ENCODE data around the gene DNAH3.
"Not testable (repeated sequence)": the region's sequence is repeated elsewhere in the genome, so short reads cannot be mapped to it uniquely, and the experiment has no call there.

The DNAH3 gene

DNA sequence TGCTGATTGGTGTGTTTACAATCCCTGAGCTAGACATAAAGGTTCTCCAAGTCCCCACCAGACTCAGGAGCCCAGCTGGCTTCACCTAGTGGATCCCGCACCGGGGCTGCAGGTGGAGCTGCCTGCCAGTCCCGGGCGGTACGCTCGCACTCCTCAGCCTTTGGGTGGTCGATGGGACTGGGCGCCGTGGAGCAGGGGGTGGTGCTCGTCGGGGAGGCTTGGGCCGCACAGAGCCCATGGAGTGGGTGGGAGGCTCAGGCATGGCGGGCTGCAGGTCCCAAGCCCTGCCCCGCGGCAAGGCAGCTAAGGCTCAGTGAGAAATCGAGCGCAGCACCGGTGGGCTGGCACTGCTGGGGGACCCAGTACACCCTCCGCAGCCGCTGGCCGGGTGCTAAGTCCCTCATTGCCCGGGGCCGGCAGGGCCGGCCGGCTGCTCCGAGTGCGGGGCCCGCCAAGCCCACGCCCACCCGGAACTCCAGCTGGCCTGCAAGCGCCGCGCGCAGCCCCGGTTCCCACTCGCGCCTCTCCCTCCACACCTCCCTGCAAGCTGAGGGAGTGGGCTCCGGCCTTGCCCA is 161.1 kb downstream of the DNAH3 start:
- DNase-seq: not testable (repeated sequence)

DNA sequence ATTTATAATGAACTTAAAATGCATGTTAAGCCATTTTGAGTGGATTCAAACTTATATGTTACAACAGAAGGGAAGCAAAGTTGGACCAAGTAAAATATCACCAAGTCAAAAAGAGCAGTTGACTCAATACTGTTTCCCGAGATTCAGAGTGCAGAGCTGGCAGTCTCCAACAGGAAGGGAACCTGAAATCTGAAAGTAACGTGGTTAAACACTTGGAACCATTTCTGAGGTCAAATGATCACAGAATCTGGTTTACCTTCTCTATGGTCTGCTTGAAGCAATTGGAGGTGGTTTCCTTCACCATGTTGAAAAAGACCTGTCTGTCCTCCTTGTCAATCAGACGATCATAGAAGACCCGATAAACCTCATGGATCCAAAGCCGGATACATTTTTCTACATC is 163.6 kb downstream of the DNAH3 start:
- no peak for DNase-seq

DNA sequence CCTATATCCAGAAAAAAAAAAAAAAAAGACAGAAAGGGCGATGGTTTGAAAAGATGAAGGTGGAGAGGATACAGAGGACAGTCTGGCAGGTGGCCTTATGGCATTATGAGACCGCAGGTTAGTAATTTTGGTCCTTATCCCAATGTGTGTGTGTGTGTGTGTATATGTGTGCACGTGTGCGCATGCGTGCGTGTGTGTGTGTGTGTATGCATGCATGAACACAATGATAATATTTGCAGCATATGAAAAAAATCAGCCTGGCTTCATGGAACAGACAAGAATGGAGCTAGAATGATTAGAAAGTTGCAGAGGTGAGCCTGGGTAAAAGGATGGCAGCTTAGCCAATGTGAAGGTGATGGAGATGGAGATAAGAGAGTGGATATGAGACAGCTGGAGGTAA is 166.6 kb downstream of the DNAH3 start:
- DNase-seq: no peak

DNA sequence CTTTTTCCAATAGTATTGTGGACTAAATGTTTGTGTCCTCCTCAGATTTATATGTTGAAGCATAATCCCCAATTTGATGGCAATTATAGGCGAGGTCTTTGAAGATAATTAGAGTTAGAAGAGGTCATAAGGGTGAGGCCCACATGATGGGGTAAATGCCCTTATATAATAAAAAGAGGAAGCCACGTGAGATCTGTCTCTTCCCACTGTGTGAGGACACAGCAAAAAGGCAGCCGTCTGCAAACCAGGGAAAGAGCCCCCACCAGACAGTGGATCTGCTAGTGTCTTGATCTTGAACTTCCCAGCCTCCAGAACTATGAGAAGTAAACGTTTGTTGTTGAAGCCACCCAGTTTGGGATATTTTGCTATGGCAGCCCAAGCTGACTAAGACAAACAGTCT is 174.1 kb downstream of the DNAH3 start:
- DNase-seq: no peak

DNA sequence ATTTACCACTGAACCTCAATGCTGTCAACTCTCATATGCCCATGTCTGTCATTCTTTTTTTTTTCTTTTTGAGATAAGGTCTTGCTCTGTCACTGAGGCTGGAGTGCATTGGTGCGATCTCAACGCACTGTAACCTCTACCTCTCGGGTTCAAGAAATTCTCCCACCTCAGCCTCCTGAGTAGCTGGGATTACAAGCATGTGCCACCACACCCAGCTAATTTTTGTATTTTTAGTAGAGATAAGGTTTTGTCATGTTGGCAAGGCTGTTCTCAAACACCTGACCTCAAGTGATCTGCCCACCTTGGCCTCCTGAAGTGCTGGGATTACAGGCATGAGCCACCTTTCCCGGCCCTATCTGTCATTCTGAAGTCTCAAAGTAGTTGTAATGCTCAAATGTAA is 177.4 kb downstream of the DNAH3 start:
- DNase-seq: not testable (repeated sequence)

DNA sequence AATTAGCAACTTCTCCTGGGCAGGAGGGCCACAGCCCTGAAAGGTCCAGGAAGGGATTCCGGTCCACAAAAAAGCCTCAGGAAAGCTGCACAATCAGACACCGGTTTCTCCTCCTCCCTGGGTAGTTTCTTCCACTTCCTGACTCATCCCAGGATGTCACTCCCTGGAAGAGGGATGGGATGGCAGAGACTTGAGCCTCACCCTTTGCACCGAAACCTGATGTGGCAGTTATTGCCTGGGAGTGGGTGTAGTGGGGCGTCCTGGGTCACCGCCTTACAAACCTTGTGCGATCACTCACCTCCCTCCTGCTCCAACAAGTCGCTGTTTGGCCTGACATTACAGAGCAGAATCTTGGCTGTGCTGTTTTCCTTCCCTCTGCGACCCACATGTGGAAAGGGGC is 179.2 kb downstream of the DNAH3 start:
- no peak for DNase-seq

DNA sequence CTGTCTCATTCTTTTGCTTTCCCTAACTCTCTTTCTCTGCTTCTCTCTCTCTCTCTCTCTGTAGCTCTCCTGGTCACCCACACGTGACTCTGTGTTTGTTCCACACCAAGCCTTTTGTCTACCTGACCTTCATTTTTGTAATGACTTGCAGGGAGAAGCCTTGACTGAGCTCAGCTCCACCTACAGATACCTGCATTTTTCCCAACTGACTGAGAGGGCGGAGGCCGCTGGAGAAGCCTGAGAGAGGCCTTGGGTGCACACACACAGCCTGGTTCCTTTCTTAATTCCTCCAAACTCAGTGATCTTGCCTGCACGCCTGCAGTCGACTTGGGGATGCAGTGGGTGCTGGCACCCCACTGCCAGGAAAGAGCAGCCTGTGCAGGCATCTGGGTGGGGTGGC is 181.3 kb downstream of the DNAH3 start:
- DNase-seq: no peak

DNA sequence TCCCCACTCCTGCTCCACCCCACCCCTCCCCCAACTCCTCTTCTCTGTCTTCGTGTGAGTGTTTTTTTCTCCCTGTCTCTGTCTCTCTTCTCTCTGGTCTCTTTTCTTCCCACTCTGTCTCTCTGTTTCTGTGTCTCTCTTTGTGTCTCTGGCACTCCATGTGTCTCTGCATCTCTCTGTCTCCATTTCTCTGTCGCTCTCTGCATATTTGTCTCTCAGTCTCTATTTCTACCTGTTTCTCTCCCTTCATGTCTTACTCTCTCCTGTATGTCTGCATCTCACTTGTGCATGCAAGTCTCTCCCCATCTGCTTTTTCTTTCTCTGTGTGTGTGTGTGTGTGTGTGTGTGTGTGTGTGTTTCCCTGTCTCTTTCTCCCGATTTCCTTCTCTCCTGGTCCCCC is 181.9 kb downstream of the DNAH3 start:
- no peak for DNase-seq

DNA sequence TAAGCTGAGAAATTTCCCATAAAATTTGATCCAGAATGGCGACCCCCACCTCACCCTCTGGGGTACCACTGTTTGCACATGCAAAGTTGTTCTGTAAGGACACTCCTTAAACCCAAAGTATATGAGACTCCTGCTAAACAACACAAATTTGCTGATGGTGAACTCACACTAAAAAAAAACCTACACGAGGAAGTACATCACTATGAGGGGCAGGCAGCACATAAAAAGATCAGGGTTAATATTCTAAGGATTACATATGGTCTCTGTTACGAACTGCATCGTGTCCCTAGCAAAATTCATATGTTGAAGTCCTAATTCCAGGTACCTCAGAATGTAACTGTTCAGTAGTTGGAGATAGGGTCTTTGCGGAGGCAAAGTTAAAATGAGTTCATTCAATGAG is 189.7 kb downstream of the DNAH3 start:
- DNase-seq: no peak

DNA sequence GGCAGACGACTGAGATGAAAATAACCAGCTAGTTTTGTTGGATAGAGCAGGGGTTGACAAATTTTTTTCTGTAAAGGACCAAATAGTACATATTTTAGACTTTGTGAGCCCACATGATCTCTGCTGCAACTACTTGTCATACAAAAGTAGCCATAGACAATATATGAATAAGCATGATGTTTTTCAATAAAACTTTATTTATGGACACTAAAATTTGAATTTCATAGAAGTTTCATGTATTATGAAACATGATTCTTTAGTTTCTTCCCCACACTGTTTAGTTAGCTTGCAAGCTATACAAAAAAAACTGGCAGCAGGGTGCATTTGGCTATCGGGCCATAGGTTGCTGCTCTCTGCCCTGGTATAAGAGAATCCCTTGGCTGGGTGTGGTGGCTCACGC is 193.5 kb downstream of the DNAH3 start:
- DNase-seq: no peak

DNA sequence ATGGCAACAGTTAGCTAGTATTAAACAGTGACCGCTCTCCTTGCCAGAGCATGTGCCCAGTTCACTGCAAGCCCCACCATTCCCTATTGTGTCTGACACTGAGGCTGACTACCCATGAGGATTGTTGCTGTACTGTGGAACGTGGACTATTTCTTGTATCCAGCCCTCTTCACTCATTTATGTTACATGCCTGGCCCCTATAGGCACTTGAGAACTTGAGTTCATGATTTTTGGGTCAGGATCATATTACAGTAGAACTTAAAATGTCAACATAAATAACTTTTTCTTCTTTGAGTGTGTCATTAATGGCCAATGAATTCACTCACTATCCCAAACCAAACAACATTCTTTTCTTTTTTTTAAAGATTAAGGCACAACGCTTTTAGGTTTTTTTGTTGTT is 194.3 kb downstream of the DNAH3 start:
- DNase-seq: no peak

DNA sequence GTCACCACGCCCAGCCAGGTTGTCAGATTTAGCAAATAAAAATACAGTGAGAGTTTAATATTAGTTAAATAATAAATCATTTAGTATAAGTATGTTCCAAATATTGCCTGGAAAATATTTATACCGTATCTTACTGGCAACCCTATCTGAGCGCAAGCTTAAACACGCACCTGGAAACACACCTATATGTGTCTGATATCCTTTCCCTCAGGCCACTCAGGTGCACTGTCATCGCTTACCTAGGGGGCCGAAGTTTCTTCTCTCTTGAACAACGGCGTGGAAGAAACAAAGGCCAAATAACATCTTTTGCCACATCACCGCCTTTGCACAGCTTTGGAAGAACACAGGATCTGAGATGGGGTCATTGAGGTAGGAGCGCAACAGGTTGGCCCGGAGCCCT is 196.1 kb downstream of the DNAH3 start:
- DNase-seq: no peak

DNA sequence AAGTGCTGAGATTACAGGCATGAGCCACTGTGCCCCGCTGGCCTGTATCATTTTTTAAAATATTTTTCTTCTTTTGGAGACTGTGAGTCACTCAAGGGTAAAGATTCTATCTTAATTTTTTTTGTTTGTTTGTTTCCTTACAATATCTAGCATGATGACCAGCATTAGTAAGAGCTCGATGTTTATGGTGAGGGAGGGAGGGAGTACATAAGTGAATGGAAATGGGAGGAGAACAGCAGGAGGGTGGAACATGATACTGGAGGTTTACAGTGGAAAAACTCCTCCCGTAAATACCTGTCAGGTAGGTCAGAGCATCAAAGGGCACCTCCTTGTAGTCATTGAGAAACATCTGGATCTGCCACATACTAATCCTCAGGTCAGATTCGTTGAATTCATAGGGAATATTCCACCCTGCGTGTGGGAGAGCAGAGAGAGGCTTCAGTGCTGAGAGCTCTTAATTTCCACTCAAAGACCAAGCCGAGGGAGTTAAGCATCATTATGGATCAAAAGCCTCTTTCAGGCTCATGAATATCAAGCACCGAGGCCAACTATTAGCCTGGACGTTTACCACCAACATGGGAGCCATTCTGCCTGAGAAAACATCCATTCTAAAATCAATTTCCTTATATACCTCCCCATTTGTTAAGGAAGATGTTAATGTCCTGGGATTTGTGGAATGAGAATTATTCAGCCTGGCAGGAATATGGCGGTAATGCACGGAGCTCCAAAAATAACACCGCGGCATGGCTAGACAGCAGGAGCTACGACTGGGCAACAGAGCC is 198.3 kb downstream of the DNAH3 start:
- no peak for DNase-seq

DNA sequence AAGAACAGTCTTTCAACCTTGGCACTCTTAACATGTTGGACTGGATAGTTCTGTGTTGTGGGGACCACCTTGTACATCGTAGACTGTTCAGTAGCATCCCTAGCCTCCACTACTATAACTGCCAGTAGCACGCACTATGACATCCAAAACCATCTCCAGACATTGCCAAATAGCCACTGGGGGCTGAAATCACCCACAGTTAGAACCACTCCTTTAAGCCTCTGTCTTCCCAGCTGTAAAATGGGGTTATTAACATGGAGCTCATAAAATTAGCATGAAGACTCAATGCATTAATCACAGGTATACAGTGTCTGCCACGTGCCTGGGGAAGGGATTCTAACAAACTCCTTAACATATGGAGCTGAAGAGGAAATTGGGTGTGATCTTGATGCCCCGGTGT is 200.4 kb downstream of the DNAH3 start:
- no peak for DNase-seq

DNA sequence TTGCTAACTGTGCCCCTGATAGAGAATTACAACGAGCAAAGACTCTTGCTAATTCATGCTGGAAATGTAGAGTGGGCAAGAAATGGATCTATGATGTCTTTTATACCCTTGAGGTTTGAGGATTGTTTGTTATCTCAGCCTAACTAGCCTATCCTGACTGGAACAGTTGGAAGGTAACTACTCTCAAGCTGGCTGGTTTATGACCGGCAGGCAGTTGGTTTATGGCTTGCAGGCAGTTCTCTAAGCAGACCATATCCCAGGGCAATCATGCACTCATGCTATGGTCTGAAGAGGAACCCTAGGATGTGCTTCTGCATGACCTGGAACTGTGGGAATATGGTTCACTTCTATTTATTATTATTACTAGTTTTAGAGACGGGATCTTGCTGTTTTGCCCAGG is 201.0 kb downstream of the DNAH3 start:
- no peak for DNase-seq

DNA sequence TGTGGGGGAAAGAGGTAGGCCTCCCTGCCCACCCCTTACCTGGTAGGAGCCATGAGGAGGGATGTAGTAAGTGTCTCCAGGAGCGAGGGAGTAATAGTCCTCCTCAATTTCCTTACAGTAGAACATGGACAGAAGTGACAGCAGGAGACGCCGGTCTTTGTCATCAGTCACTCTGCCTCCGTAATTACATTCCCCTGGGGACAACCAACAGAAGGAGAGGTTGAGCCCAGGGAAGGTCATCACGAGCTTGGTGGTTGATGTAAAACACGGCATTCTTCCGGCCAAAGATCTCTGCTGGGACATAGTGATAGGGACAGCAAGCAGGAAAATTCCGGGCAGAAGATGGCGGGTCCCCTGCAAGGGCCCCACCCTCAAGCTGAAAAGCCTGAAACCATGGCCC is 202.2 kb downstream of the DNAH3 start:
- DNase-seq: no peak

DNA sequence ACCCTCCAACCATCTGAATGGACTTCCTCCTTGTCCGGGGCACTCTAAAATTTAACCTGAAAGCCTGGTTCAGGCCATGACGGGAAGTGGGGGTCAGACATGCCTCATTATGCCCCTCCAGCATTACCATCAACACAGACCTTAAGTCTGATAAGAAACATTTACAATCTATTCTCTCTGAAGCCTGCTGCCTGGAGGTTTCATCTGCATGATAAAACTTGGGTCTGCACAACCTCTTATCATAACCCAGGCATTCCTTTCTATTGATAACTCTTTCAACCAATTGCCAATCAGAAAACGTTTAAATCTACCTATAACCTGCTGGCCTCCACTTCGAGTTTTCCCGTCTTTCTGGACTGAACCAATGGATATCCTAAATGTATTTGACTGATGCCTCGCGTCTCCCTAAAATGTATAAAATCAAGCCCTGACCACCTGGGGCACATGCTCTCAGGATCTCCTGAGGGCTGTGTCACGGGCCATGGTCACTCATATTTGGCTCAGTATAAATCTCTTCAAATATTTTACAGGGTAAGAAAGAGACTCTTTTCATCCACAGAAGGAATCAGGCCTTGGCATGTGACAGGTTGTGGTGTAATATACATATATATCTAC is 204.5 kb downstream of the DNAH3 start:
- no peak for DNase-seq

DNA sequence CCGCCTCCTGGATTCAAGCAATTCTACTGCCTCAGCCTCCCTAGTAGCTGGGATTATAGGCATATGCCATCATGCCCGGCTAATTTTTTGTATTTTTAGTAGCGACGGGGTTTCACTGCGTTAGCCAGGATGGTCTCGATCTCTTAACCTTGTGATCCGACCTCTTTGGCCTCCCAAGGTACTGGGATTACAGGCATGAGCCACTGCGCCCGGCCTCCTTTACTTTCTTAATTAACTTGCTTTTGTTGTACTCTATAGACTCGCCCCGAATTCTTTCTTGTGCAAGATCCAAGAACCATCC is 205.1 kb downstream of the DNAH3 start:
- not testable (repeated sequence) for DNase-seq

DNA sequence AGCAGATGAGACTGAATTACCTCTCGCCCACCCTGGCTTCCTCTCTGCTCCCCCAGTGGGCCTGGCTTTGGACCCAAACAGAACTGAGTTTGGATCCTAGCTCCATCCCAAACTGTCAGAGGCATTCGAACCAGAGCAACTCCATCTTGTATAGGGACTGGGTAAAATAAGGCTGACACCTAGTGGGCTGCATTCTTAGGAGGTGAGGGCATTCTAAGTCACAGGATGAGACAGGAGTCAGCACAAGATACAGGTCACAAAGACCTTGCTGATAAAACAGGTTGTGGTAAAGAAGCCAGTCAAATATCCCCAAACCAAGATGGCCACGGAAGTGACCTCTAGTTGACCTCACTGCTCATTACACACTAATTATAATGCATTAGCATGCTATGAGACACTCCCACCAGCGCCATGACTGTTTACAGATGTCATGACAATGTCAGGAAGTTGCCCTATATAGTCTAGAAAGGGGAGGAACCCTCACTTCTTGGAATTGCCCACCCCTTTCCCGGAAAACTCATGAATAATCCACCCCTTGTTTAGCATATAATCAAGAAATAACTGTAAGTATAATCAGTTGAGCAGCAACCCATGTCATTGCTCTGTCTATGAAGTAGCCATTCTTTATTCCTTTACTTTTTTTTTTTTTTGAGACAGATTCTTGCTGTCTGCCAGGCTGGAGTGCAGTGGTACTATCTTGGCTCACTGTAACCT is 205.6 kb downstream of the DNAH3 start:
- peak; percentile 40 for DNase-seq

DNA sequence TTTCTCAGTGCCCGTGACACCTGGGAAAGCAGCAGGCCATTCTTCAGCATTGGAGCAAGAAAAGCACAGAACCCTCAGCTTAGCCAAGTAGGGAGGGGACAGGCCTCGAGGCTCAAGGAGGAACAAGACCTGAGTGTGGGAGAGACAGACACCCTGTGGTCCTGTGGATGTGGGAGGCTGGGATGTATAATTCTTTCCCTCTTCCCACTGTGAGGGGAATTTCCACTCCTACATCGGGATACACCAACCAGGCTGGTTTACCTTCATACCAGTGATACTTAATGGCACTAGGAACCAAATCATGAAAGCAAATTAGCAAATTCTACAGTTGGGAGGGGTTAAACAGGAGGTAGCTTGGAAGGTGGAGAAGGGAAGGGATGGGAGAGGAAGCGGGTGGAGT is 208.4 kb downstream of the DNAH3 start:
- no peak for DNase-seq

DNA sequence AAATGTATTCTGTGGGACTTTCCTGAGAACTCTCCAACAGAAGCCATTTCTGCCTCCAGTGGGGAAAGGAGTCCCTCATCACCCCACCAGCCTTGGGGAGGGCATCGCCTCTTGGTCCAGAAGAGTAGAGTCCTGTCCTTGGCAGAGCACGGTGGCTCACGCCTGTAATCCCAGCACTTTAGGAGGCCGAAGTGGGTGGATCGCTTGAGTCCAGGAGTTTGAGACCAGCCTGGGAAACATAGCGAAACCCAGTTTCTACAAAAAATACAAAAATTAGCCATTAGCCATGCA is 209.1 kb downstream of the DNAH3 start:
- no peak for DNase-seq

DNA sequence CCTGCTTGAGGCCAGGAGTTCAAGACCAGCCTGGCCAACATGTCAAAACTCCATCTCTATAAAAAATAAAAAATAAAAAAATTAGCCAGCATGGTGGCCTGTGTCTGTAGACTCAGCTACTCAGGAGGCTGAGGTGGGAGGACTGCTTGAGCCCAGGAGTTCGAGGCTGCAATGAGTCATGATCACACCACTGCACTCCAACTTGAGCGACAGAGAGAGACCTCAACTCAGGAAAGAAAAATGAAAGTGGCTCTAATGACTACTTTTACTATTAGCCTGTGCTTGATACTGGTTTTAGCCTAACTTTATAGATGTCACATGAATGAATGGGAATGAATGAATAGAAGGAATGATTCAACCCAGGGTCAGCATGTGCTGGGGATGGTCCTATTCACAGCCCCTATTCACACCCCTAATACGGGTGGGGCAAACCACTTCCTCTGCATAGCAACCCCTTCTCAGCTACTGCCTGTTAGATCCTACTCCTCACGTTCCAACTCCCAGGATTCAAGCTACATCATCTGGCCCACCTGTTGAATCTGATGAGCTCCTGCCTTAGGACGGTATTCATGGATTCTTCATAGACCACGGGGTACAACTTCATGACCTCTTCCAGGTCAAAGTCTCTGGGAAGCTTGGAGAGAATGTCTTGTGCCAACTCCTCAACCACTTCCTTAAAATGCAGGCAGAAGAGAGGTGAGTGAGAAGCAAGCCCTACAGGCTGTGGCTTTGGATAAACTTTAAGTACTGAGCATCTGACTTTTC is 209.6 kb downstream of the DNAH3 start:
- DNase-seq: no peak

DNA sequence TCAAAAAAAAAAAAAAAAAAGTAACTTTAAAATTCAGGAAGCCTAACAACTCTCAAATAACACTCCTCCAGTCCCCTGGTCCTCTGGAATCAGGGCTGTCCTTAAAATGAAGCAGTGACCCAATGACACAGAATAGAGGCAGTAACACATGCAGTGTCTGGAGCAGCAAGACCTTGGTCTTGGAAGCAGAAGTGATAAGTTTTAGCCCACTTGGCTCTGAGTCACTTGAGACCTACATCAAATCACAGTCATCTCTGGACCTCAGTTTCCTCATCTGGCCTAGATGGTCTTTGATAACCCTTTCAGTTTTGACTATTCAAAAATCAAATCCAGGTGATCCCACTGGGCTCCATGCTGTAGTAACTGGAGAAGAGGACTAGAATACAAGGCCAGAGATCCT is 211.0 kb downstream of the DNAH3 start:
- DNase-seq: no peak

DNA sequence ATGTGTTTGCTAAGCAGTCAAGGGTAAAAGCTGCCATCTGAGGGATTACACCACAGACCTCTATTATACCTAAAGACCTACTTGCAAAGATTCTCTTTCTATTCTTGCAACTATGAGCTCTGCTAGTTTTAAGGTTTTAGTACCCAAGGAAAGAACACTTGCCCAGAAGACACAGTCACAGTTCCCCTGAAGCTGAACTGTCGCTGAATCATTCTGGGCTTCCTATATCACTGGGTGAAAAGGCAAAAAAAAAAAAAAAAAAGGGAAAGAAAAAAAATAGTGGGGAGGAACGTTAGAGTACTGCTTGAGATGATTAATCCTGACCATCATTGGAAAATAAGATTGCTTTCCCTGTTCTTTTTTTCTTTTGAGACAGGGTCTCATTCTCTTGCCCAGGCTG is 212.2 kb downstream of the DNAH3 start:
- DNase-seq: no peak

Measured in stimulated activated CD4-positive, alpha-beta T cell treated with anti-CD3 and anti-CD28 coated beads, Interleukin-2, amount 100 ng/mL, for 48 hours (primary cell).